GM21360 (cell line): ENCODE measurements around the gene GRAMD2B.
A peak's percentile ranks its signal among the peaks of the same experiment; 100 is the strongest.

Experiments
- ATAC-seq: cut with Tn5 transposase; IDR thresholded peaks from one replicate; pipeline ENCODE4 v1.9.1; 2021; ENCODE audit warnings: mild to moderate bottlenecking, moderate library complexity; ENCODE audit not compliant: unreplicated experiment

GRAMD2B gene

DNA sequence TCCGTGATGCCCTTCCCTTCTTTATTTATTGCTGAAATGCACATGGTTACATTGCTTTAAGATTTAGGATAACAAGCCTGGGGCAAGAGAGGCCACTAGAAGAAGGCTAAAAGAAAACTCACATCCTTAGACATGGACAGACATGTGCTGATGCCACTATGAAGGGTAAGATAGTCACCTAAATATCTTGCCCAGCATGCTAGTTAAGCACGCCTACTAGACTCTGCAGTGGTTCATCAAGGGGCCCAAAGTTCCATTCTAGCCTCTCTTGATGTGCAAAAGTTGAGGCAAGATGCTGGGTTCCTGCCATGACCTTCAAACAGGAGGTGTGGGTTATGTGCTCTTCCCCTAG lies 49.3 kb downstream of the GRAMD2B start:
- ATAC-seq: no peak

DNA sequence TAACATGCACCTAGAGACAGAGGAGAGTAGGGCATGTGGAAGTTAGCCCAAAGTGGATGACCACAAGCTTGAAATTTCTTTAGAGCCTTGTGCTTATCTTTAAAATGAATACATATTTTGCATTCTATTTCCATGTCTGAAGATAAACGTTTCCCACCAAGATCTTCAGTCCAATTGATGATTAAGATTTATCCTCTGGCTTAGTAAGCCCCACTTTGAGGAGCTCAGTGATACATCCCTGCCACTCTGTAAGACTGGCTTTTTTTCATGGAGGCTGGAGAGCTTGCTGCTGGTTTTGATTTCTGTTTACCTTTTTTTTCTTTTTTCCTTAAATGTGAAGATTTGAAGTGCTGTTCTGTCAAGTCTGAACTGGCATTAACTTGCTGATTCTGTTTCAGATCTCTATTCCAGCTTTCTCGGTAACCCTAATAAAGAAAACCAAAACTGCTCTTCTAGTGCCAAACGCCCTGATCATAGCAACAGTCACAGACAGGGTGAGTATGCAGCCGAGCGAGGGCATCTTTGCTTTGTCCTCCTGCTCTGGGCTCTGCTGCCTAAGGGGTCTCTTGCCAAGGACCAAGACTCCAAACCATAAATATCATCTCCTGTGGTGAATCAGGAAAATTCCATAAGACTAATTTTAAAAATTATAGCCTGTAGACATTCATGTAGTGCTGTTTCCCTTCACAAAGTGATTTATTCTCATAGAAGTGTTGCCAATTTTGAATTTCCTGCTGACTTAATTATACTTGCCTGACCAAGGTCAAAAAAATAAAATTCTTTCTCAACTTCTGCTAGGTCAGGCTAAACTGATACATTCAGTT lies 54.3 kb downstream of the GRAMD2B start:
- ATAC-seq: no peak

DNA sequence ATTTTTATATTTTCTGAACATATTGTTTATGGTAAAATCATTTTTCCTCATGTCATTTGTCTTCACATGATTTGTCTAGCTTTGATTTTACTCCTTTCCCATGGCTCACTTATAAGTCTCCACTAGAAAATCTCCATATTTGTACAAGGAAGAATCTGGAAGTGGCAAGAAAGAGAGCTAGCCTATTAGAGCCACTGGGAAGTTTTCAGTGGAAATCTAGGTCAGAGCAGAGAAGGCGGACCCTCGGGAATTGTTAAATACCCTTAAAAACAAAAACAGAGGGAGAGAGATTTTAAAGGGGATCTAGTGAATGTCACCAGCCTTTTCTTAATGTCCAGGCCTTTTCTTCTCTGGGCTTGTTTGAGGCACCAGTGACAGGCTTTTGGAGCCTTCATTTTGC lies 56.6 kb downstream of the GRAMD2B start:
- ATAC-seq: no peak

DNA sequence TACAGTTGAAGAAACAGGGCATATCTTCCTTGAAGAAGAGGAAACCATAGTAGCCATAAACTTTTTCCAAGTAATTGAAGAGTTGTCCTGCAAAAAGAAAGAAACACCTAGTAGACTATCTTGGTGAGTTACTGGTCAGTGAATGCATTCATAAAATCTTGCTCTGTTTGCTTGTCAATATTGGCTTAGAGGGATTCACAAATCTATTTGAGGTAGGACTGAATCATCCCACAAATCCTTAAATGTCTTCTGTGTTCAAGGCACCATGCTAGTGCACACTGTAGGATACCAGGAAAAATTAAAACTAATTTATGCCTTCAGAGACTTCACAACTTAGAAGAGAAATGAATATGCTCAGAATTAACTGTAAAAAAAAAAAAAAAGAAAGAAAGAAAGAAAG lies 57.6 kb downstream of the GRAMD2B start:
- no peak for ATAC-seq

DNA sequence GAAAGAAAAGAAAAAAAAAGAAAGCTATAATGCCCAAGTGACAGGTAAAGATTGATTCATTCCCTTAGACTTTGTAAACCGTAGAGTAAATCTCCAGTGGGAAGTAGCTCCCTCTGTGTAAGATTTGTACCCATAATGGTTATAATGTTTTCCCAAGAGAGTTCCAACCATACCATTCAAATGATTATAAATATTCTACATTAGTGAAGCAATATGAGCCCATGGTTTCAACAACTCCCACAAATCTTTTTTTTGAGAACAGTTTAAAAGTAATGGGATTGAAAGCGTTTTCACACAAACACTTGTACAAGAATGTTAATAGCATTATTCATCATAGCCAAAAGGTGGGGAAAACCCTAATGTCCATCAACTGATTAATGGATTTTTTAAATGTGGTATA lies 58.0 kb downstream of the GRAMD2B start:
- no peak for ATAC-seq

DNA sequence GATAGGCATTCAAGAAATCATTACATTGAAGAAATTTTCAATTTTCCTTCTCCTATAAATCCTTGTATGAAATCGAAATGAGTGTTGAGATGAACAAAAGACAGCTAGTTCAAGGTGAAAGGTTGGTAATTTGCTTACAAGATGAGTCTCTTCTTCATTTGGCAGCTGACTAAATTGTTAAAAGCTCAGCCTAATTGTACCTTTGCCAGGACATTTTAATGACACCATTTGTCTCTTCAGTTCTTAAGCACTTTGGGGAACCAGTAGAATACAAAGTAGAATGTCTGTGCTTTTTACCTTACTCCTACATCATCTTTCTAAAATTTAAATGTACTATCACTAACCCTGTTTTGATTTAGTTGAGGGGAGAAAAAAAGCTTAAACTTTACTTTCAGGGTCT lies 59.4 kb downstream of the GRAMD2B start:
- ATAC-seq: no peak

DNA sequence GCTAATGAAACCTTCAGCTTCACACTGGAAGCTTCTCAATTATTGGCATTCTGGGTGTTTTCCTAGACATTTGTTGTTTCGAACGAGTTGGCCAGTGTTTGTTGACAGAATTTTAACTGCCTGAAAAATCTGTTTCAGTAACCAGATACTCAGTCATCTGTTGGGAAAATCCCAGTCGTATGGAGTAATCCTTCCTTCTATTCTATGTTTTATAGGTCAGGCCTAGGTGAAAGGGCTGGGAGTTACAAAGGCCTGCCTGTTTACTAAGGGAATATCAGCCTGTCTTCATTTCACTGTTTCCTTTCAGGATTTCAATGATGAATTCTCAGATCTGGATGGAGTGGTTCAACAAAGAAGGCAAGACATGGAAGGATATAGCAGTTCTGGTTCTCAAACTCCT lies 59.9 kb downstream of the GRAMD2B start:
- ATAC-seq: no peak

DNA sequence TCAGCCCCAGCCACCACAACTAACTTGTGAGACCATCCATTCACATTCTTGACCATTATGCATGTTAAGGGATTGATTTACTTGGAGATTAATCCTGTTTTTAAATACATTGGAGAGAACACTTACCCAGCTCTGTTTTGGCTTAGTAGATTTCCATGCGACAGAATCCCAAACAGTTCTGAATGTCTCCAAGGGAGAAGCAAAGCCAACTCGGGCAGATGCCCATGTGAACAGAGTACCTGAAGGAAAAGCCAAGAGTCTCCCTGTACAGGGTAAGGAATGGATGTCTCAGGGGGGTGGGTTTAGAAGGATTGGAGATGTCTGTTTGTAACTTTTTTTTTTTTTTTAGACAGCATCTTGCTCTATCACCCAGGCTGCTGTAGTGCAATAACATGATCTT lies 61.0 kb downstream of the GRAMD2B start:
- ATAC-seq: no peak

DNA sequence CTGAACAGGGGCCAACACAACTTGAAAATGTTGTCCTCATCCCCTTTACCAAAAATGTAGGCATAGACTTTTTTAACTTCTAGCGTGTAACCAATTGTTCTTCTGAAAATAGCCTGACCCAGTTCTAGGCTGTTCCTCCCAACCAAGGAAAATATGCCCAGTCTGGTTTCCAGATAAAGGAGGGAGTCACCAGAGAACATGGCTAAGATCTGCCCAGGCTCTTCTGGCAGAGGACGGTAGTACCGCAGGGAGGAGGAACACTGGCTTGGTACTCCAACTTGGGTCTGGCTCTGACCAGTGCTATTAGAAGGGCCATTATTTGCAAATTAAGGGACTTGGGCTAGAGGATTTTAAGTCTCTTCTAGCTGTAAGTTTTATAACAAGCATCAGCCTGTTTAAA lies 63.1 kb downstream of the GRAMD2B start:
- no peak for ATAC-seq

DNA sequence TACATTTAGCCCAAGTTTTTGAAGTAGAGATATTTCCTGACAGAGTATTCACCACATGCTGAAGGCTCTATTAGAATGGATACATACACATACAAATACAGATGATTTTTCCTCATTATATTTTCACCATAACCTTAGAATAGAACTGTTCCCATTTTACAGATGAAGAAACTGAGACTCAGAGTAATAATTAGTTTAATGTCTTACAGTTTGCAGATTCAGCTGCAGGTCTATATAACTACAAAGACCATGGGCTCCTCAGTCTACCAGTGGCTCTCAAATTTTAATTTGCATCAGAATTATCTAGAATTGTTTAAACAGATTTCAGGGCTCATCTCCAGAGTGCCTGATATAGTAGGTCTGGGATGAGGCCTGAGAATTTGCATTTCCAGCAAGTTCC lies 64.4 kb downstream of the GRAMD2B start:
- no peak for ATAC-seq

DNA sequence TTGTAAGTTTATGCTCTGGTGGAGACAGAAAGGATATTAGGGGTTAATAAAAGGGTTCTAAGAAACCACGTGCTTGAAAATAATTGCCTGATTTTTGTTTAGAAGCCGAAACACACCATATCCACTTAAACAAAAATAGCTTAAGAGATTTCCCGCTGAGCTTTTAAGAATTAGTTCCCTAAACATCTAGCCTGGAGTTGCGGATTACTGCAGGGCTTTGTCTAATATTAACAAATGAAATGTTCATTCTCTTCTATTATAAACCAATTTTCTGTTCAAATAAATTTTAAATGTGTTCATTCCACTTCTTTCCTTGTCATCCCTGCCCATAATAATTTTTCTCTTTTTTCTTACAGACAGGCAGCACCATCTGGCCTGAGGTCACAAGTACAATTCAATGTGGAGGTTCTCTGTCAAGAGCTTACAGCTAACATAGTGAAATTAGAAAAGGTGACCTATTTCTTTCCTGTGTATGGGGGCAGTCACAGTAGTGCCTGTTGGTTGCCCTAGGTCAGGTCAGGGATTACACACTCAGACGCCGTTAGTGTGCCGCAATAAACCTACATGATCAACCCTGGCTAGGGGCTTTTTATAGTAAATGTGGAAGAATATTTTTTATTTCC lies 65.3 kb downstream of the GRAMD2B start:
- no peak for ATAC-seq

DNA sequence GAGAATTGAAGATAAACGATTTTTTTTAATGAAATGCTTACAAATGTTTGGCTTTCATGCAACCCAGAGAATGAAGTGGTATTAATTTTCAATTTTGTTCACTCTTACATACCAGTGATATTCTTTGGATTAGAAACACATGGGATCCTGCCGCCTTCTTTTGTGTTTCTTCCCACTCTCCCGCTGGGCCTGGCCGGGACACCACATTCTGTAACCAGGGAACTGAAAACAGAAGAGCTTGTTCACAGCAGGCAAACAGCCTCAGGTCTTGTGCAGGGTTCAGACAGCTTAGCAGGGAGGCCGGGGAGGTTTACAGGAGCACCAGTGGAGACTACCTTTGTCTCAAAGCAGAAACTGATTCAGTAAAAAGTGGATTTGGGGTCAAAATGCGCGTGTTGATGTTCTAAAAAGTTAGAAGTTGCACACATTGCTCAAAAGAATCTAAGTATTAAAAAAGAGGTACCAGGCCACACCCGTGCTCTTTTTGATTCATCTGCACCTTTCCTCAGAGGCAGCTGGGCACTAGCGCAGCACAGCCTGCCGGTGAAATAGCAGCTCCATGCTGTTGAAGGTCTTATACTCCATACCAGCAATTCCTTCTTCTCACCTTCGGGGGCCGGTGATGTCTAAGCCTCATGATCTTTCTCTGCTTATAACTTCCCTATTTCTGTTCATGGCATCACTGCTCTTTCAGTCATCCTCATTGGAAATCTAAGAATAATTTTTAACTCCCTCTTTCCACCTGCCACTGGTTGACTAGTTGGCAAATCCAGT lies 67.1 kb downstream of the GRAMD2B start:
- no peak for ATAC-seq

DNA sequence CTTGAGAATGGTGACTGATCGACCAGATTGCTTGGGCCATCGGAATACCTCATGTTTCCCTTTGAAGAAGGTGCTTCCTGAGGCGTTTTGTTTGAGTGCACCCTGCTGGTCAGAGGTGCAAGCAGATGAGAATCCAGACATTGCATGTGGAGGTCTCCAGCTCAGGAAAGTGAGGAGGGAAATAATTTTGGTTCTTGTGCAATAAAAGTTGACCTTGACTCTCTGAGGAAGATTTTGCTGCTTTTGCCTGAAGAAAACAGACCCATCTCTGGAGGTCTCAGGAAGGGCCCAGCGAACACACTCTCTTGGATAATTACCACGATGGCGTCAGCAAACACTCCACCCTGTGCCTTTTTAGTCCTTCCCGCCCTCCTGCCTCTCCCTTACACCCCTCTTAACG lies 69.7 kb downstream of the GRAMD2B start:
- no peak for ATAC-seq

DNA sequence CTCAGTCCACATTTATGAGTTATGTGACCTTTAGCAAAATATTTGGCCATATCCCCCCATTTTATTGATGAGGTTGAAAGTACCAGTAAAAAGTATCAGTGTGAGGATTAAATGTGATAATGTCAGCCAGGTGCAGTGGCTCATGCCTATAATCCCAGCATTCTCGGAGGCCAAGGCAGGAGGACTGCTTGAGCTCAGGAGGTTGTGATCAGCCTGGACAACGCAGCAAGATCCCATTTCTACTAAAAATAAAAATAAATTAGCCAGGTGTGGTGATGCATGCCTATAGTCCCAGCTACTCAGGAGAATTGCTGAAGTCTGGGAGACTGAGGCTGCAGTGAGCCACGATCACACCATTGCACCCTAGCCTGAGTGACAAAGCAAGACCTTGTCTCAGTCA lies 71.2 kb downstream of the GRAMD2B start:
- ATAC-seq: no peak

DNA sequence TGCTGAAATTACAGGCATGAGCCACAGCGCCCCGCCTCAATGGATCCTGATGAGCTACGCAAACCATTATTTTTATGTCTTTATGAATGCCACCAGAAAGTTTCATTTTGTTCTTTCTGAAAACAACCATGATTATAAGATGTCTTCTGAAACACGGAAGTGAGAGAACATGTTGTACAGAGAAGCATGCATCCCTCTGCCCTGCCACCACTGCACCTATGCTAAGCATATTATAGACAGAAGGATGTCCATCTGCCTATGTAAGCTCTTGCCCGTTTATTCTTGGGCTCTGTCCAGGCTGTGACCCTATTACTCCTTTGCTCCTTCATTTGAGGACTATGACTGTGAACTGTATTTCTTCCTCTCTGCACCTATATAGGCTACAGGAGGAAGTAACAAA lies 74.3 kb downstream of the GRAMD2B start:
- ATAC-seq: no peak

DNA sequence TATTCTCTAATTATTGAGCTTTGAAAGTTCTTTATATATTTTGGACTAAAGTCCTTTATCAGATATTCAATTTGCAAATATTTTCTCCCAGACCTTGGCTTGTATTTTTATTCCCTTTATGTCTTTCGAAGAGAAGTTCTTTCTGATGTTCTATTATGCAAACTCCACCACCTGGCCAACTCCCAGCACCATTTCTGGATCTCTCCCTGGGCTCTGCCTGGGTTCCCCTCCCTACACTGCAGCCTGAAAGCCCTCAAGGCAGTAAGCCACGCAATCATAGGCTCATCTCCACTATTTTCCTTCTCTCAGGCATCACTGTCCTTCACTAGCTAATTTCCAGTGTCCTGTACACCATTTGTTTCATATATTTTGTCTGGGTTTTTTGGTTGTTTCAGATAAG lies 76.1 kb downstream of the GRAMD2B start:
- peak; percentile 6 for ATAC-seq

DNA sequence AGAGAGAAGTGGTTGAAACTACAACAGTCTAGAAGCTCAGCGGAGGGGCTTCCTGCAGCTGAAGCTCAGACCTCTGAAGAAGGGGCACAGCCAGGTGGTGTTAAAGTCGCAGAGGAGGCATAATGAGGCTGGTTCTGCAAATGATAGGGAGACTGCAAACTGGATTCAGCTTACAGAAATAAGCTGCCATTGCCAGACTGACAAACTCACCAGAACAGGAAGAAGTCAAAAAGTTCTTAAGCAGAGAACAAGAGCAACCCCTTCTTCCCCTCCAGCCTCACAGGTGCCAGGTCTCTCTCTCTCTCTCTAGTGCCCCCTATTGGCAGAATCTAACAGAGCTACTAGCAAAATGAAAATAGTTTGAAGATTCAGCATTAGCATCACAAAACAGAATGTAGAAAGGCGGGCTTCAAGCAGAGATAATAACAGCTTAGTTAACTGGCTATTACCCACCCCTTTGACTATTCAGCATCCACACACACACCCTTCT lies 76.7 kb downstream of the GRAMD2B start:
- ATAC-seq: peak; percentile 62

DNA sequence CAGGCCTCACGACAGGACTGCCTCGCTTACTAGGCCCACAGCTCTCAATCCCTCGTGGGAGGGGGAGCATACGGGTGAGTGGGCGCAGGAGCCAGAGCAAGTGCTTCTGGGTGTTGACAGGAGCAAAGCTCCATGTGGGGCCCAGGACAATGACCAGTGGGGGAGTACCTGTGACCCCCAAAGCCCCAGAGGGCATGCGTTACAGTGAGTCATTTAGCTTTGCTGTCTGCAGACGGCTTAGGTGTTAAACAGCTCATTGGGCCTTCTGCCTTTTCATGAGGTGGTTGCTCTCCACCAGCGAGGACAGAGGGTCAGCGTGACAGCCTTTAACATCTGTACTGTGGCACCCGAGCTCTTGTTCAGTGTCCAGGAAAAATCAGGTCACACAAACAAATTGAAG lies 78.2 kb downstream of the GRAMD2B start:
- no peak for ATAC-seq

DNA sequence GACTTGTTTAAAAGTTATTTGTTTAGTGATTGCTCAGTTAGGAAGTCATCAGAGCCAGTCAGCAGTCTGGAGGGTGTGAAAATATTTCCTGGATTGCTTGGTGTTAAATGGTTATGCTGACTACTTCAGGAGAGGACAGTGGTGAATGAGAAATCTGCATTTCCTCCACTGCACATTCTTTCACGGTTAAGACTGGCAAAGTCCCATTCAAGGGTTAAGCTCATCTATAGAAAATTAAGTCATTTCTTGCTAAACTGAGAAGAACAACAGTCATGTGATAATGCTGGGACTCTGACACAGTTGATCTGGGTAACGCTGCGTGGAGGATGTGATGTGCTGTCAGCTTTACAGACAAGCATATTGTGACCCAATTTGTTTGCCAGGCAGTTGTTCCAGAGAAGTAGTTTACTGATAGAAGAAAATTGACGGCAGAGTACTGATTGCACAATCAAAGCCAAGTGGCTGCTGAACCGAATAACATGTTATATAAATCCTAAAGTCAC lies 80.4 kb downstream of the GRAMD2B start:
- ATAC-seq: no peak

DNA sequence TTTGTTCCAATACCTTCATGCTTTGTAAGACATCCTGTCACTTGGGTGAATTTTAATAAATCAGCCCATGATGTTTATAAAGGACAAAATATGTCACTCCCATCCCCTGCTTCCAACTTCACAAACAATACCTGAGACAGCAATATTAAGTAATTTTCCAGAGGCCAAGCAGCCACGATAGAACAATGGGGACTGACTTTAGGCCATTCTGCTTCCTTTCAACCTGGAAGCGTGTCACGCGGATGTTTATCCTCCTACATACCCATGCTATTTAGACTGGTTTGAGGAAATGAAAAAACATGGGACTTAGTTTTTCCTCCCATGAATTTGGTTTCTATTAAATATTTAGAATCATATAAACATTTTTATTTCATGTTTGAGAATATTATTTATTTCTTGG lies 82.9 kb downstream of the GRAMD2B start:
- ATAC-seq: no peak

DNA sequence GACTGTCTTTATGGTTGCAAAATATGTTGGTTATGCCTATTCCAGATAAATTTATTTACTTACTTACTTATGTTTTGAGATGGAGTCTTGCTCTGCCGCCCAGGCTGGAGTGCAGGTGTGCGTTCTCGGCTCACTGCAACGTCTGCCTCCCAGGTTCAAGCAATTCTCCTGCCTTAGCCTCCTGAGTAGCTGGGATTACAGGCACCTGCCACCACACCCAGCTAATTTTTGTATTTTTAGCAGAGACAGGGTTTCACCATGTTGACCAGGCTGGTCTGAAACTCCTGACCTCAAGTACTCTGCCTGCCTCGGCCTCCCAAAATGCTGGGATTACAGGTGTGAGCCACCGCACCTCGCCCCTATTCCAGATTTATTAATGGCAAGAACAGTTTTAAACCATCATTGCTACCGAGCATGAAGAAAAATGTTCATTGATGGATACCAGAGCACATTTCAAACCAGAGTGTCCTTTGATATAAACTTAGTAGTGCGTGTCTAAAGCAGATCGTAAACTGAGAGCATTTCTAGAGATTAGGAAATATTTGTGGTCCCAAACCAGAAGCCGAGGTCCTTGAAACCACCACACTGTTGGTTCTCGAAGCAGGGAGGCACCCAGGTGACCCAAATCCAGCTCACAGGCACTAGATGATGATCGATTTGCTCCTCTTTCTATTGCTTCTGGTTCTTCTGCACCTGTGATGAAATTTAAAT lies 85.2 kb downstream of the GRAMD2B start:
- ATAC-seq: no peak
